Stimulated activated naive CD4-positive, alpha-beta T cell (primary cell): Measurements from ENCODE around the gene KNDC1.

Experiments
- DNase-seq, 6 experiments: peaks; one replicate each; lab custom pipeline; 2025; lab: John Stamatoyannopoulos, UW

KNDC1 gene, protein sequence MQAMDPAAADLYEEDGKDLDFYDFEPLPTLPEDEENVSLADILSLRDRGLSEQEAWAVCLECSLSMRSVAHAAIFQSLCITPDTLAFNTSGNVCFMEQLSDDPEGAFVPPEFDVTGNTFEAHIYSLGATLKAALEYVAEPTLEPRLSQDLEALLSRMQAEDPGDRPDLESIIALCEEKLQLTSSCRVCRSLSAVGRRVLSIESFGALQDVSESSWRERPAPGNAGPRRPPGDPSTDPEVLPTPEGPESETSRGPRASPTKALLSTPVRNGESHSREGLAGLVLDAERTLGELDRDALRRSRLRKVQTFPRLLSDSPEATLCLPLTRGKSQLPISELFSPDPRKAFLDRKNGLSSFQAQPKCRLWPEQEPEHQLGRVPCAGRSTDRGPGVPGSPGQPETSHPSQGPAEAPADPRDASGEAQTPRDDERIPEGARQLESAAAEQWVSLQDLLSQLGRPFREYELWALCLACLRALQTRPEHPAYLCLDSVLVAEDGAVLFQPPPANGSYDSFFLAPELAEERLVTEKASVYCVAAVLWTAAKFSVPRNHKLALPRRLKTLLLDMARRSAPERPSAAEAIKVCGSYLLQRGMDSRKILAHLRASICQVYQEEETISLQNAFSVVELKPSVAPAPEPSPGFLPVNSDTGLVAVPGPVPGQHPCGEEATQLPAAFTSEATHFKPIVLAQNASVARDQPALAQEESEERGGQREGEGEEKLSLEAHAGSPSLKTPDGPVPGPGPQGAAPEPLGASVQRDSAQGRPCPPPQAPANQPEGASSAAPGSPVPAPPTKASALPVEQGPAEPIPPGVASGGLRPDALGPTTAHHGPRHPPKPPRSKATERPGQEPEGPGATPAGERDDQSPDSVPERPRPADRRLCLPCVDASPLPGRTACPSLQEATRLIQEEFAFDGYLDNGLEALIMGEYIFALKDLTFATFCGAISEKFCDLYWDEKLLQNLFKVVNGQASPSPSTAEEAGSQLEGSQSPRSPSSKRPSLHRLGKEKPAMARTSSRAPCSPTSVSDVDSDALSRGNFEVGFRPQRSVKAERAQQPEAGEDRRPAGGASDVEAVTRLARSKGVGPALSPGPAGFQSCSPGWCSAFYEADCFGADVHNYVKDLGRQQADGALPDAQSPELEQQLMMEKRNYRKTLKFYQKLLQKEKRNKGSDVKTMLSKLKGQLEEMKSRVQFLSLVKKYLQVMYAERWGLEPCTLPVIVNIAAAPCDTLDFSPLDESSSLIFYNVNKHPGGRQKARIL (N-terminal part only)

DNA sequence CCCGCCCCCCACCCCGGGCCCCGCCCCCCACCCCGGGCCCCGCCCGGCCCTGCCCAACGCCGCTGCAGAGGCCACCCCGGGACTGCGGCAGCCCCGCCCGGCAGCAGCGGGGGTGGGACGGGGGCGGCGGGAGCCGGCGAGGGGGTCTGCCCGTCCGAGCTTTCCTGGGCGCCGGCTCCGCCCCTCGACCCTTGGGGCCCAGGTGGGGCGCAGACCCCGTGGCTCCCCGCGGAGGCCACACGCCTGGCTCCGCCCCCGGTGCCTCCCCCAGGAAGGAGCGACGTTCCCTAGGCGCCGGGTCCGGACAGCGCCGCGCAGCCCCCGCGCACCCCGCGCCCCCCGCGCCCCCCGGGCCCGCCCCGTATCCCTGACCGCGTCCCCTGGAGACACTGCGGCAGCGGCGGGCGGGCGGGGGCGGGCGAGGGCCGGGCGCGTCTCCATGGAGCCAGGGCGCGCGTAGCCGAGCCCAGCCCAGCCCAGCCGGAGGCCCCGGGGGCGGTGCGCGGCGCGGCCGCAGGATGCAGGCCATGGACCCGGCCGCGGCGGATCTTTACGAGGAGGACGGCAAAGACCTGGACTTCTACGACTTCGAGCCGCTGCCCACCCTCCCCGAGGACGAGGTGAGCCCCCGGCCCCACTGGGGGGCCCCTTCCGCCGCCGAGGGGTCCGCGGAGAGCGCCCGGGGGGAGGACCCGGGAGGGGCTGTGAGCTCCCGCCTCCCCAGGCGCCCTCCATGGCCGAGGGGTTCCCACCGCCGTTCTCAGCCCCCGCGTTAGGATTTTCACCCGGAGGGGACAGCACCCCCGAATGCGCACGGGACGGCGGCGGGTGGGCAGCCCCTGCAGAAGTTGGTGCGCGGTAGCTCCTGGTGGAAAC, at the start of gene KNDC1:
Gene KNDC1, plus strand, starts transcription at position 270 of the 876 bp plus-strand sequence. Its CDS starts 249 bp downstream, at position 519.
- no peak for DNase-seq

DNA sequence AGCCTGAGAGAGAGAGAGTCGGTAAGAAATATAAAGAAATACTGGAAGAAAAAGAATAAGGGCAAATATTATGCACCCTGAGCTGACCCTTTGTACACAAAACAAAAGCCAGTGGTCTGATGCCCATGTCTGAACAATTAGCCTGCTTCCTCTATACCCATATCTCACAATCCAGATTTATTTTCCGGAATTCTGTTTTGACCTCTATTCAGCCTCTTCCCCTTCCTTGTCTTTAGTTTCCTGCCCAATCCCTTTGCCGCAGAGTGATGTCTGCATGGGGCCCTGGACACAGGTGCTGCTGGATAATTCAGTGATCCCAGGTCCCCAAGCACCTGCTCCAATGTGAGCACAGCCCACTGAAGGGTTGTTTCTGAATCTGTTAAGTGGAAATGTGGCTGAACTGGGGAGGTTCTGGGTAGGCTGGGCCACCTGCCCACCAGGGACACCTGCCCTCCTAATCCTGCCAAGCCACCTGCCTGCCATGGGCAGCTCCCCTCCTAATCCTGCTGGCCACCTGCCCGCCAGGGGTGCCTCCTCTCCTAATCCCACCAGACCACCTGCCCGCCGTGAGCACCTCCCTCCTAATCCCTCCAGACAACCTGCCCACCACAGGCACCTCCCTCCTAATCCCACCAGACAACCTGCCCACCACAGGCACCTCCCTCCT, 49.3 kb upstream of the KNDC1 start:
- DNase-seq = no peak

DNA sequence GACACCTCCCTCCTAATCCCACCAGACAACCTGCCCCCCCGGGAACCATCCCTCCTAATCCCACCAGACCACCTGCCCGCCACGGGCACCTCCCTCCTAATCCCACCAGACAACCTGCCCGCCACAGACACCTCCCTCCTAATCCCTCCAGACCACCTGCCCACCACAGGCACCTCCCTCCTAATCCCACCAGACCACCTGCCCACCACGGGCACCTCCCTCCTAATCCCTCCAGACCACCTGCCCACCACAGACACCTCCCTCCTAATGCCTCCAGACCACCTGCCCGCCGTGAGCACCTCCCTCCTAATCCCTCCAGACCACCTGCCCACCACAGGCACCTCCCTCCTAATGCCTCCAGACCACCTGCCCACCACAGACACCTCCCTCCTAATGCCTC, 48.4 kb upstream of the KNDC1 start:
- peak in 1 of 6 experiments; percentile 8 for DNase-seq

DNA sequence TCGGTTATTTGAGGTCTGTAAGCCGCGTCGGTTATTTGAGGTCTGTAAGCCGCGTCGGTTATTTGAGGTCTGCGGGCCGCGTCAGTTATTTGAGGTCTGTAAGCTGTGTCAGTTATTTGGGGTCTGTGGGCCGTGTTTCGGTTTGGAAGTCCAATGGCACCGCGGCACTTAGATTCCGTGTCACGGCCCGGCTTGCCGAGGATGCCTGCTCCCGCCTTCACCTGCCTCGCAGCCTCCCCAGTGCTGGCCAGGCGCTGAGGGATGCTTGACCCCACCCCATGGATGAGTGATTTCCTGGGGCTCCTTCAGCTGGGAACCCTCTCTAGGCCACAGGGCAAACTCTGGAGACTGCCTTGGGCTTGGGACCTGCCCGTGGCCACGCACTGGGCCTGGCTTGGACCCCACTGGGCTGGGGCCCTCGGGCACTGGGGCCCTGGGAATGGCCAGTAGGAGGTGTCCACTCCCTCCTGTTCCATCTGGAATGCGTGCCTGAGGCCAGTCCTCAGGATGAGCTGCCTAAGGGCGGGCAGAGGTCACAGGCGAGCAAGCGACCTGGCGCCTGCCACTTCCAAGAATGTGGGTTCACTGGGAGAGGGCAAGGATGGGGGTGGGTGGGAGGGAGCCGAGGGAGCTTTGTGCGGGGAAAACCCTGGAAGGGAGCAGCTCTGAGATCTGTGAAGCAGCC, 46.7 kb upstream of the KNDC1 start:
- DNase-seq = no peak

DNA sequence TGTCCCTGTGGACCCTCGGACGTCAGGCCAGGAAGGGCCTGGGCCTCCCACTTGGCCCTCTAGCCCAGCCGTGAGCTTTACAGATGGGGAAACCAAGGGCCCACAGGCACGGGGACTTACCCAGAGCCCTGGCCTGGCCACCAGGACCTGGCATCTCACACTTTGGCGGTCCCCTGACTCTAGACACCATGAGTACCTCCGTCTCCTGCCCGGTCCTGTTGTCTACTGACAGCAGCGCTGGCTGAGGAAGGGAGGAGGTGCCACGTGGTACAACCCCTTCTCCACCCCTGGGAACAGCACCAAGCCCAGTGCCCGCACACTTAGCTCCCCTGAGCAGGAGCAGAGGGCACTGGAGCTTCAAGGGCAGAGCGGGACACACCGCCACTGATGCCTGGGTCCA, 46.2 kb upstream of the KNDC1 start:
- no peak for DNase-seq

DNA sequence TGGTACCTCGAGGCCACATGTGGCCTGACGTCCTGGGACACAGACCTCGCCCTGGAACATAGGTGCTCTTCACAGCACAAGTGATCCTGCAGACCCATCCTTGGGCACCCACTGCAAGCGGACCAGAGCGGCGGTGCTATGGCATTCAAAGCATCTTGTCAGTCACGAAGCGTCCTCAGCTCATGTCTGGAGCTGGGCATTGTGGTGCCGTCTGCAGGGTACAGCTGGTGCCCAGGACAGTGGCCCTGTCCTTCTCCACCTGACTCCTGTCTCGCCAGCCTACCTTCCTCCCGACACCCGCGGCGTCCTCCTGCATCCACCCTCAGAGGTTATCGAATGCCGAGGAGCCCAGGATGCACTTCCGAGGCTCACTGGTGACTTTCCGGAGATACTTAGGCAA, 45.8 kb upstream of the KNDC1 start:
- no peak for DNase-seq

DNA sequence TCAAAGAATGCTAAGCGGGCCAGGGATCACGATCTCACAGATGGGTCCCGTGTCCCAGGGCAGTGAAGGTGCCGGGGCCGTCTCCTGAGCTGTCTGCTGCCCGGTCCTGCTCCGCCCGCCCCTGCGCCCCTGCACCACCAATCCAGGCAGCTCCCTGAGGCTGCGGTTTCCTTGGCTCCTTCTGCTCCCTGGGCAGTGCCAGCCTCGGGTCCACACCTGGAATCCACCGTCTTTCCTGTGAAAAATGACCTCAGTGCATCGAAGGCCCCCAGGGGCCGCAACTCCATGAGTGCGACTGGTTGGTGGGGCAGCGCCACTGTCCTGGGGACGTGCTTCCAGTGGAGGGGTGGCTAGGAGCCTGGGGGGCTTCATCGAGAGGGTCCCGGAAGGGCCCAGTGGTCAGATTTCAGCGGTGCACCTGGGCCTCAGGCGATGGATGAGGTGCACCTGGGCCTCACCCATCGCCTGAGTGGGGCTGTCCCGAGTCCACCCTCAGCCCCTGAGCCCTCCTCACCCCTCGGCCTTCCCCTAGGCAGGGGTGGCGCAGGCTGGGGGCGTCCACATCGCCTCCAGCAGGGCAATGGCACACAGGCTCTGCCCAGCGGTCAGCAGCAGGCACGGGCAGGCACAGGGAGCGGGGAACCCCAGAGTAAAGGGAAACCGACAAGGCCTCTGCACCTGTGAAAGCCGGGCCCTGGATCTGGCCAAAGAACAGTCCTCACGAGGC, 45.1 kb upstream of the KNDC1 start:
- no peak for DNase-seq

DNA sequence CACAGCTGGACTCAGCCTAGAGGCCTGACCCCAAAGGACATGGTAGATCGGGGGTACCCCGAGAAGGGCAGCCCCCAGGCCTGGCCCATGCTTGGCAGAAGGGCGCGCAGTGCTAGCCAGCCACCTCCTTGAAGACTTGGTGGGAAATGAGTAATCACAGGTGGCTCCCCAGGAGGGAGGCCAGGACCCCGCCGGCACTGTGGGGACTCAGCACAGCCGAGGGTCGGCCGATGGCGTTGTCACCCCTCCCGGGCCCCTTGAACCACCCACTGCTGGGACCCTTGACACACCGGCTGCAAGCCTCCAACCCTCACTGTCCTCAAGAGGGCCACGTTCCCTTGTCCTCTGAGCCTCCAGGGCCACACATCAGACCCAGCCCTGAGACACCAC, 44.6 kb upstream of the KNDC1 start:
- DNase-seq = no peak

DNA sequence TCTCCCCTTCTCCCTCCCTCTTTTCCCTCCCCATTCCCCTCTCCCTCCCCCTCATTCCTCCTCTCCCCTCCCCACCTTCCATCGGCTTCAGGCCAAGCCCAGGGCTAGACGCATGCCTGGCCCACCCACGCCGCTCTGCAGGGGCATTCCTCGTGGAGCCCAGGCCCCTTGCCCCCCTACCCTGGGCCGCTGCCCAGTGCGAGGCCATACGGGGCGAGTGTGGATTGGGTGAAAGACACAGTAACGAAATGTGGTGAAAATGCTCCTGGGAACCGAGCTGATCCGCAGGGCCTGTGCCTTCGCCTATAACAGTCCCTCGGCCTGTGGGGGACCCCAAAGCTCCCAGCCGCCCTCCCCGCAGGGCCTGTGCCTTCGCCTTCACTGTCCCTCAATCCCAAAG, 44.0 kb upstream of the KNDC1 start:
- DNase-seq = no peak

DNA sequence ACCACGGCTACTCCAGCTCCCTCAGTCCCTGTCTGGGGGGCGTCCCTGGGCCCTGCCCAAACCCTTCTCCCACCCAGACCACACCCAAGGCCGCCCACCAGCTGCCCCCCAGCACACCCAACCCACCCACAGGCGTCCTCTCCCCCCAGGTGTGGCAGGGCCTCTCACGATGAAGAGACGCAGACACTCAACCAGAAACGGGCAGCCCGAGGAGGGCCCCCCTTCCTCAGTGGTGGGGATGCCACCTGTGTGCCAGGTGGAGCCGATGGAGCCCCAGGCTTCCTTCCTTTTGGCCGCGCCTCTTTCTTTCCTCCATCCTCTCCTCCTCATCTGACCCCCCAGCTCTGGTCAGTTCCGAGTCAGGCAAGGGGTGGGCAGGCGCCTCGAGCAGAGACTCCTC, 43.6 kb upstream of the KNDC1 start:
- DNase-seq = no peak

DNA sequence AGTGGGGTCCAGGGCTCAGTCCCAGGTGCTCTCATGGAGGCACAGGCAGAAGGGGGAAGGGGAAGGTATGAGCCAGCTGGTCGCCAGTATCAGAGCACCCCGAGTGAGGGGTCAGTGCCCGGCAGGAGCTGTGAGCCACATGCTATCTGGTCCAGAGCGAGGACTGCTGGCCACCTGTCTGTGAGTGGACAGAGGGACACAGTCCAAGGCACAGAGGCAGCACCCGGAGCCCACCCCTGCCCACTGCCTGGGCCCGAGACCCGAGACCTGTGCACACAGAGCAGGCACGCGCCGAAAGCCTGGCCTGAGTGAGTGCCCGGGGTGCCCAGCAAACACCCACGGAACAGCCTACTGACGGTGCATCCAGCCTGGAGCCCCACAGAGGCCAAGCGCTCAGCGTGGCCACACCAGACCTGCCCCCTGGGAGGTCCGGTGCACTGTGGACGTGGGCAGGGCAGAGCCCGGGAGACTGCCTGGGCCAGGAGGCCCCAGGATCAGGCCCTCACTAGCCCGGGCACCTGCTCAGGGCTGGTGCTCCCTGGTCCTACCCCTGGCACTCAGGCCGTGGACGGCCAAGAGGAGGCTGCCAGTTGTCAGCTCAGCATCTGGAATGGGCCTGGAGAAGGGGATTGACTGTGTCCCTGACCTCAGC, 42.9 kb upstream of the KNDC1 start:
- DNase-seq = no peak

DNA sequence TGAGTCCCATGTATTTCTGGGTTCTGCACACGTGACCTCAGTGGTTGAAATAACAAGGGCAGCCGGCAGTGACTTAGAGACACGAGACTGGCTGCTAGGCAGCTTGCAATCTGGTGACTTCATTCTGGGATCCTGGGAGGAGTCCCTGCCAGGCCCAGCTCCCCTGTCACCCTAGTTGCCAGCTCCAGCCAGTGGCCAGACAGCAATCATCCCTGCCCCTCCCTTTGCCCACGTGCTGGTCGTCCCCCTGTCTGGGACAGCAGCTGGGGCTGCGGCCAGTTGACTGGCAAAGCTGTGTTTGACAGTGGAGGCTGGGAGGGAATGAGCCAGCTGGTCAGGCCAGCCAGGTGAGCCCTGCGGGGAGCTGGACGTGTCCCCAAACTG, 42.3 kb upstream of the KNDC1 start:
- DNase-seq = no peak

DNA sequence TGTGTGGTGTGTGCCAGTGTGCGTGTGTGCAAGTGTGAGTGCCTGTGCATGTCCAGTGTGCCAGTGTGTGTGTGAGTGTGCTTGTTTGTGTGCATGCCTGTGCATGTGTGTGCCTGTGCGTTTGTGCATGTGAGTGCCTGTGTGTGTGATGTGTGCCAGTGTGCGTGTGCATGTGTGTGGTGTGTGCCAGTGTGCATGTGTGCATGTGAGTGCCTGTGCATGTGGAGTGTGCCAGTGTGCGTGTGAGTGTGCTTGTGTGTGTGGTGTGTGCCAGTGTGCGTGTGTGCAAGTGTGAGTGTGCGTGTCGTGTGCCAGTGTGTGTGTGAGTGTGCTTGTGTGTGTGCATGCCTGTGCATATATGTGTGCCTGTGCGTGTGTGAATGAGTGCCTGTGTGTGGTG, 38.5 kb upstream of the KNDC1 start:
- no peak for DNase-seq

DNA sequence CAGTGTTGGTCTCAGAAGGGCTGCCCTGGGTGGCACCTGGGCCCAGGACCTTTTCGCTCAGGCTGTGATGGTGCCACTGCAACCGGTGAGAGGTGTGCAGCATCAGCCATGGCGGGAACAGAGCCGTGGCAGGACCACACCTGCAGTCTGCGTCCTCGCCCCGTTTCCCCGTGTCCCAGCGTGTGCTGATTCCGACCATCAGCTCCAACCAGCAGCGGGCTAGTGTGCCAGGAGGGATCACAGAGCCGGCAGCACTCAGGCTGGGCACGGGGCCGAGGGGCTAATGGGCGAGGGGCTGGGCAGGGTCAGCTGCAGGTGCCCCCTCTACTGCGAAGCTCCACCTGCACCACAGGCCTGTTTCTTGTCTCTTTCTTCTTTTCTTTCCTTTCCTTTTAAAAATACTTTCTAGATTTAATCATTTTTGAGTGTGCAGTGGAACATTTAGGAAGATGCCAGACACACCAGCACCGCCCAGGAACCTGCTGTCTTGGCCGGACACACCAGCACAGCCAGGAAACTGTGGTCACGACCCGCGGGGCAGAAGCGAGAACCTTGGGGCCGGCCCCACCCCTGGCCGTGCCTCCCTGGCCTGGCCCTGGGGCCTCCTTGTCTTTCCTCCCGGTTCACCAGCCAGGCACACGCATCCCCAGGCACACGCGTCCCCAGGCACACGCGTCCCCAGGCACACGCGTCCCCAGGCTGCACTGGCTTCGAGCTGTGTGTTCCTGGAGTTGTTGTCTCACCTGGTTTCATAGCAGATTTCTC, 37.7 kb upstream of the KNDC1 start:
- DNase-seq = no peak

DNA sequence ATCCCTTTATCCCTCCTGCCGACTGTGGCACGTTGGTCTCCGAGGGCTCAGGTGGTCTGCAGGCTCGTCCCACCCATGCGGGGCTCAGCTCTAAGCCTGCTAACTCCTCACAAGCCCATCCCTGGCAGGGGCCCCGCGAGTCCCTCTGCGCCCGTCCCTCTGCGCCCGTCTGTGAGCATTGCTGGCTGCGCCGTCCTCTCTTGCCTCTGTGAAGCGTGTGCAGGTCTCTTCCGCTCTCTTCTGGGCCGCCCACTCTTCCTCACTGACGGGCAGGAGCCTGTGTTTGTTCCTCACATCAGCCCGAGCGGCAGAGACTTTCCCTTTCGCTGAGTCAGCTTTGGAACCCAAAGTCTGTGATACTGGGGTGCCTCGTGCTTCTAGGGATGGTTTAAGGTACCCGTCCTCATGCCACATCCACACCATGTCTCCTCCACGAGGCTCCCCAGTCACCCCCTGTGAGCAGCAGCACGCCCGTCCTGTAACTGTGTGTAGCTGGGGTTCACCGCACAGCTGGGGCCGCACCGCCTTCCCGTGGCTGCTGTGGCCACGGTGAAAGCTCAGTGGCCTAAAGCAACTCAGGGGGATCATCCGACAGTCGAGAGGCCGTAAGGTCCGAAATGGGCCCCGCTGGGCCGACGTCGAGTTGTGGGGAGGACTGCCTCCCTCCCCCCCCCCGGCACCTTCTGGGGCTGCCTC, 36.8 kb upstream of the KNDC1 start:
- no peak for DNase-seq

DNA sequence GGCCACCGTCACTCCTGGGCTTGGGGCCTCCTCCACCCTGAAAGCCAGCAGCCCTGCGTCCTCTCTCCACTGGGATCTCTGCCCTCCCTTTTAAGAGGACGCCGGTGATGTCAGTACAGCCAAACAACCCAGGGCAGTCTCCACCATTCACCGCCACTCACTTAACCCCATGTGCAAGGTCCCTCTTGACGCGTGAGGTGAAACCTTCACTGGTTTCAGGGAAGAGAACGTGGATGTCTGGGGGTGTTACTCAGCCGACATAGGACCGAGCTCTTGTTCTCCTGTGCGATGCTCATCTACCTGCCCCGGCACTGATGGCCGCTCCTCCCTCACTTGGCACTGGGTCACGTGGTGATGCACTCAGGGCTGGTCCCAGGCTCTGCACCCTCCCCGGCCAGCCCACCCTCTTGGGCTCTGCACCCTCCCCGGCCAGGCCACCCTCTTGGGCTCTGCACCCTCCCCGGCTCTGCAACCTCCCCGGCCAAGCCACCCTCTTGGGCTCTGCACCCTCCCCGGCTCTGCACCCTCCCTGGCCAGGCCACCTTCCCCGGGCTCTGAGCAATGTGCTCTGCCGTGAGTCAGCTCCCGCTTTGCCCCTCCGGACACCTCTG, 36.2 kb upstream of the KNDC1 start:
- DNase-seq = no peak
